ENCODE data around the gene TERC. TPM values are rescaled to one million over a fixed set of nuclear protein-coding genes. Genes with fewer than 3 reads are reported as not detected.
A peak's percentile ranks its signal among the peaks of the same experiment; 100 is the strongest.

Gene TERC
- total RNA-seq, 1 experiment from 2014 or later, result 7.9 TPM

GRCh38 chr3:169792359-169792758, 27.5 kb upstream of the TERC start:
- H3K27ac Mint-ChIP-seq (ENCODE audit: low read depth, unreplicated experiment), result no peak overlapping the region
- no peaks in the 10 kb centered on the region for H3K27me3 Mint-ChIP-seq (ENCODE audit: insufficient read depth, unreplicated experiment)
- CTCF ChIA-PET, result no interaction called here
- BruUV-seq (replicated peaks), result no TSS peak
- H3K4me3 Mint-ChIP-seq (ENCODE audit: unreplicated experiment), result no peak overlapping the region
- no peaks in the 10 kb centered on the region for H3K4me1 Mint-ChIP-seq (ENCODE audit: insufficient read depth, unreplicated experiment)
- no peaks in the 10 kb centered on the region for H3K9me3 Mint-ChIP-seq (ENCODE audit: unreplicated experiment)
- no peak for DNase-seq (ENCODE audit: unreplicated experiment)
- TF ChIP-seq CTCF (IDR thresholded peaks at IDR 0.05; ENCODE audit: unreplicated experiment), result no peak
- H3K36me3 Mint-ChIP-seq (ENCODE audit: insufficient read depth, unreplicated experiment), result peaks cover 24% of the 10 kb centered on the region
- POLR2A ChIA-PET, result interaction anchor here (0.7 kb wide), 1 partner anchor 50 kb away, joined by 3 read pairs; no protein-coding TSS in a partner anchor
- intact Hi-C loops (cut with micrococcal nuclease), result no loop called here

DNA sequence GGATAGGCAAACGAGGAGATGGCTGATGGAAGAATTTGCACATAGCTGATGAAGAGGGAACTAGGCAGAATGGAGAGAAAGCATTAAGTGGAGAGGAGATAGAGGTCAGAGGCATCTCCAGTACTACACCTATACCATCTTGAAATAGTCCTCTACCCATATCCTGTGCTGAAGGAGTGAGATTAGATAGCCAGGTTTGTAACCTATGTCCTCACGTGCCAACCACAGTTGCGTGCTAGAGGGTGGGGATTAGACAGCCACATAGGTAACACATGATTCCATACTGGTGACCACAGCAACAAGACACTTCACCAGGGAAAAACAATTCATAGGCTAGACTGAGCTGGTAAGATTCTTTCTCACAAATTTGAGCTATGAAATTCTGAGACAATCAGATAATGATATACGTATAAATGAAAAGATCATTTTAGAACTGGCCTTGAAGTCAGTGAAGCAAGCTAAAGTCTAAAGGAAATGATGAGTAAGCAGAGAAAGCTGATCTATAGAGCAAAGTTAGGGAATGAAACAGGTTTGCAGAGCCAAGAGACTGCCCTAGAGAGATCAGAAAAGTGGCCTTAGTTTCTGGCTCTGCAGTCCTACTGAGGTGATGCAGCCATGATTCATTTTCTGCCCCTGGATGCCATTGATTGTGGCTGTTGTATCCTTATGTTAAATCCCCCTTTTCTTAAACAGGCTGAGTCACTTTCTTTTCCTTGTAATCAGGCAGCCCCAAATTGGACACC, 26.0 kb upstream of the TERC start:
- no peak for DNase-seq (ENCODE audit: unreplicated experiment)

GRCh38 chr3:169790219-169790618, 25.4 kb upstream of the TERC start:
- CTCF ChIA-PET, result interaction anchor here (0.6 kb wide), 1 partner anchor 36 kb away, joined by 3 read pairs; no protein-coding TSS in a partner anchor
- H3K27ac Mint-ChIP-seq (ENCODE audit: low read depth, unreplicated experiment), result no peak overlapping the region
- no peak for TF ChIP-seq CTCF (IDR thresholded peaks at IDR 0.05; ENCODE audit: unreplicated experiment)
- H3K27me3 Mint-ChIP-seq (ENCODE audit: insufficient read depth, unreplicated experiment), result no peaks in the 10 kb centered on the region
- H3K36me3 Mint-ChIP-seq (ENCODE audit: insufficient read depth, unreplicated experiment), result peaks cover 45% of the 10 kb centered on the region
- intact Hi-C loops (cut with micrococcal nuclease), result no loop called here
- no peak for DNase-seq (ENCODE audit: unreplicated experiment)
- no peak overlapping the region for H3K4me3 Mint-ChIP-seq (ENCODE audit: unreplicated experiment)
- BruUV-seq (replicated peaks), result no TSS peak
- H3K4me1 Mint-ChIP-seq (ENCODE audit: insufficient read depth, unreplicated experiment), result no peaks in the 10 kb centered on the region
- H3K9me3 Mint-ChIP-seq (ENCODE audit: unreplicated experiment), result no peaks in the 10 kb centered on the region
- POLR2A ChIA-PET, result interaction anchor here (1.4 kb wide), 1 partner anchor 16 kb away, joined by 3 read pairs; no protein-coding TSS in a partner anchor

More for the DNA sequence above, 26.0 kb upstream of the TERC start:
- intact Hi-C loops (cut with micrococcal nuclease), result no loop called here
- Mint-ChIP-seq H3K4me1 (ENCODE audit: insufficient read depth, unreplicated experiment) (no peaks in the 10 kb centered on the region), H3K36me3 (ENCODE audit: insufficient read depth, unreplicated experiment) (peaks cover 39% of the 10 kb centered on the region), H3K27me3 (ENCODE audit: insufficient read depth, unreplicated experiment) (no peaks in the 10 kb centered on the region), H3K27ac (ENCODE audit: low read depth, unreplicated experiment) (peak overlapping the region; percentile 14), H3K4me3 (ENCODE audit: unreplicated experiment) (no peak overlapping the region), H3K9me3 (ENCODE audit: unreplicated experiment) (no peaks in the 10 kb centered on the region)
- ChIA-PET CTCF (interaction anchor here (0.6 to 0.7 kb wide), 2 partner anchors 14 to 35 kb away, joined by 3 read pairs; no protein-coding TSS in a partner anchor), POLR2A (interaction anchor here (0.6 to 1.4 kb wide), 3 partner anchors 10 to 224 kb away, joined by 3 read pairs; no protein-coding TSS in a partner anchor)
- TF ChIP-seq CTCF (IDR thresholded peaks at IDR 0.05; ENCODE audit: unreplicated experiment), result no peak
- BruUV-seq (replicated peaks), result no TSS peak

DNA sequence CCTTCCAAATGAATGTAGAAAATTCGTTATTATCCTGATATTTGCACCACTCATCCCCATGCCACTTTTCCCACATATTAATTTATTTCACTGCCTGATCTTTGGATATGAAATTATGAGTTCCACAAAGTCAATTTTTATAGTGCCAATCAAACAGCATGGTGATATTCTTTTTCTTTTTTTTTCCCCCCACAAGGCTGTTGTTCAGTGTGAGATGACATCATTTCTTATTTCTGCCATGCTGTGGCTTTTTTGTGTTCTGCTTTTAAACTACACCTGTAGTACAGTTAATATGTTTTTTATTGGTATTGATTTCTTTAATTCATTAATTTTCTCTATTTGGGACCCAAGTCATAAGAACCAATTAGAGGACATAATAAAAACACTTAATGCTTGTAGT, 22.9 kb upstream of the TERC start:
- H3K4me3 Mint-ChIP-seq (ENCODE audit: unreplicated experiment), result no peak overlapping the region
- TF ChIP-seq CTCF (IDR thresholded peaks at IDR 0.05; ENCODE audit: unreplicated experiment), result no peak
- H3K4me1 Mint-ChIP-seq (ENCODE audit: insufficient read depth, unreplicated experiment), result no peaks in the 10 kb centered on the region
- no TSS peak for BruUV-seq (replicated peaks)
- no peak for DNase-seq (ENCODE audit: unreplicated experiment)
- ChIA-PET POLR2A (no interaction called here), CTCF (no interaction called here)
- H3K27ac Mint-ChIP-seq (ENCODE audit: low read depth, unreplicated experiment), result no peak overlapping the region
- no peaks in the 10 kb centered on the region for H3K9me3 Mint-ChIP-seq (ENCODE audit: unreplicated experiment)
- peaks cover 56% of the 10 kb centered on the region for H3K36me3 Mint-ChIP-seq (ENCODE audit: insufficient read depth, unreplicated experiment)
- intact Hi-C loops (cut with micrococcal nuclease), result no loop called here
- no peaks in the 10 kb centered on the region for H3K27me3 Mint-ChIP-seq (ENCODE audit: insufficient read depth, unreplicated experiment)

Data from MCF 10A (cell line).